Heart left ventricle (tissue), 13 donors: ENCODE results near the gene TMTC2.

Experiments
- CTCF ChIP-seq, 12 donors: fragments of 200-600 bp; sonication (generic) in 4 of 12; IDR thresholded peaks; one replicate each; pipeline versions ENCODE4 v1.5.0 to v1.8.0; 2018 to 2022; ENCODE audit warnings: antibody characterized with exemption in 12 of 12, mild to moderate bottlenecking in 5 of 12
- POLR2A ChIP-seq, 2 donors: fragments of 450-650 bp; IDR thresholded peaks; one replicate each; pipeline ENCODE4 v1.6.1; 2017; ENCODE audit warnings: antibody characterized with exemption in 2 of 2, mild to moderate bottlenecking in 2 of 2, moderate library complexity in 2 of 2
- donor health status: ischemic (EF 13 %, LVEDD 7.1; RV severe dilation, severe dysfunction).
- donor health status: DM: no; HTN: yes; CAD: no.
- donor health status: DM: no; HTN: no; CAD: no.
- donor health status: ischemic (EF 25% LVEDD 6.9; RV normal size, moderate dysfunction).
- donor health status: ischemic (EF 25% LVEDD 5.7; RV mildly dilated, moderate dysfunction).
- donor health status: ischemic (EF 35%, LVEDD 5.7; RV mildly dilated, moderate dysfunction).
- donor health status: nonischemic (EF 11% LVEDD 7.7; RV severe dilation, severe dysfunction).
- donor health status: DM: yes; HTN: yes; CAD: no.
- donor health status: PGD.
- donor health status: ischemic (EF 29% LVEDD 5.4; RV normal size, mild dysfunction).
- donor health status: nonischemic (EF 23%, LVEDD 6.1; RV moderate dilation, normal function).

GRCh38 chr12:83110424-83110823 is 423.7 kb downstream of the TMTC2 start:
- no peak for TF ChIP-seq CTCF (IDR thresholded peaks at IDR 0.05)
- no peak for TF ChIP-seq POLR2A (IDR thresholded peaks at IDR 0.05)
